Common myeloid progenitor, CD34-positive (primary cell): ENCODE results near the gene ATP6V0E1.

Source experiments
- CTCF ChIA-PET: fragments of 350-600 bp; sonication (Branson Sonifier 250); formaldehyde crosslinking; loops from one replicate; lab custom pipeline; 2021; ENCODE audit warnings: antibody characterized with exemption; lab: Charles Lee
- POLR2A ChIA-PET: fragments of 350-600 bp; sonication (Branson Sonifier 250); formaldehyde crosslinking; loops from one replicate; lab custom pipeline; 2021; ENCODE audit warnings: antibody characterized with exemption; lab: Charles Lee
- DNase-seq, 3 donors: peaks; one replicate each; pipeline versions ENCODE4 v3.0.0 to v3.0.0-alpha.2; 2013
- H3K27ac ChIP-seq, 2 experiments: 1 replicate in 1 of 2; 2 replicates in 1 of 2; pipeline ENCODE4 v1.7.0; 2013; ENCODE audit warnings: inconsistent platforms in 2 of 2, low read length in 2 of 2, mild to moderate bottlenecking in 2 of 2, low read depth in 1 of 2, moderate library complexity in 1 of 2; ENCODE audit not compliant: severe bottlenecking in 2 of 2, insufficient read depth in 1 of 2, poor library complexity in 1 of 2
- H3K27me3 ChIP-seq, 5 experiments: replicated peaks in 2 of 5; 1 replicate in 3 of 5; 2 replicates in 2 of 5; pipeline versions ENCODE4 v1.6.1 to v1.7.0; 2013; ENCODE audit warnings: low read length in 4 of 5, mild to moderate bottlenecking in 2 of 5, moderate library complexity in 2 of 5, inconsistent platforms in 1 of 5; ENCODE audit not compliant: insufficient read depth in 5 of 5, control insufficient read depth in 4 of 5
- H3K36me3 ChIP-seq, 4 experiments: 1 replicate in 2 of 4; 2 replicates in 2 of 4; pipeline versions ENCODE4 v1.6.1 to v1.7.0; 2013; ENCODE audit warnings: low read length in 3 of 4, control low read depth in 1 of 4, mild to moderate bottlenecking in 1 of 4; ENCODE audit not compliant: control insufficient read depth in 4 of 4, insufficient read depth in 4 of 4
- H3K4me1 ChIP-seq, 4 experiments: 1 replicate in 3 of 4; 2 replicates in 1 of 4; pipeline versions ENCODE4 v1.6.1 to v1.7.1; 2013; ENCODE audit warnings: low read length in 3 of 4, mild to moderate bottlenecking in 3 of 4, control low read depth in 1 of 4, inconsistent platforms in 1 of 4, moderate library complexity in 1 of 4; ENCODE audit not compliant: control insufficient read depth in 4 of 4, insufficient read depth in 4 of 4; ENCODE audit errors: control extremely low read depth in 1 of 4
- H3K4me3 ChIP-seq, 7 experiments: 1 replicate in 4 of 7; 2 replicates in 3 of 7; pipeline versions ENCODE4 v1.5.1 to v1.7.0; 2013; ENCODE audit warnings: mild to moderate bottlenecking in 7 of 7, low read length in 6 of 7, moderate library complexity in 6 of 7, inconsistent platforms in 2 of 7, low read depth in 2 of 7, control low read depth in 1 of 7; ENCODE audit not compliant: insufficient read depth in 4 of 7, control insufficient read depth in 1 of 7; ENCODE audit errors: extremely low read depth in 1 of 7
- H3K9me3 ChIP-seq, 5 experiments: 1 replicate in 4 of 5; 2 replicates in 1 of 5; pipeline versions ENCODE4 v1.6.1 to v1.7.1; 2013; ENCODE audit warnings: low read length in 4 of 5, mild to moderate bottlenecking in 2 of 5, inconsistent platforms in 1 of 5, low read depth in 1 of 5, moderate library complexity in 1 of 5; ENCODE audit not compliant: control insufficient read depth in 4 of 5, insufficient read depth in 2 of 5; ENCODE audit errors: control extremely low read depth in 1 of 5
- WGBS: methylation state at CpG from one replicate; pipeline ENCODE4 v1.1.5; 2013; ENCODE audit not compliant: insufficient coverage; 5-methylcytosine and 5-hydroxymethylcytosine counted together

The ATP6V0E1 gene

GRCh38 chr5:173035904-173036707 lies 52.5 kb downstream of the ATP6V0E1 start:
- WGBS = 89% methylated on average over 11 of the region's 24 CpGs

GRCh38 chr5:173039188-173039587 lies 55.6 kb downstream of the ATP6V0E1 start:
- peaks cover 8 to 41% (median 26%) of the 10 kb centered on the region in 4 experiments for H3K4me1 ChIP-seq
- no peak overlapping the region for H3K27ac ChIP-seq
- no peak overlapping the region for H3K4me3 ChIP-seq
- ChIA-PET POLR2A (interaction anchor here (0.6 kb wide), 1 partner anchor 879 kb away, joined by 3 read pairs; no protein-coding TSS in a partner anchor), CTCF (interaction anchor here (0.9 to 2.1 kb wide), 6 partner anchors 9 to 545 kb away, joined by 3 to 9 read pairs (median 5); partner anchors contain the start of gene RPL26L1)
- no peaks in the 10 kb centered on the region for H3K27me3 ChIP-seq
- 100% methylated on average over 2 of the region's 3 CpGs for WGBS
- peaks cover 0 to 3% (median 0%) of the 10 kb centered on the region in 5 experiments for H3K9me3 ChIP-seq
- no peak for DNase-seq
- H3K36me3 ChIP-seq = peaks cover 0 to 15% (median 0%) of the 10 kb centered on the region in 4 experiments

More at GRCh38 chr5:173035904-173036707, 52.5 kb downstream of the ATP6V0E1 start:
- H3K27ac ChIP-seq = peak overlapping the region; percentile 72 to 82
- H3K4me3 ChIP-seq = peak overlapping the region in 4 of 7 experiments; percentile 54 to 72 (median 64)
- ChIA-PET POLR2A (interaction anchor here (1.2 to 1.5 kb wide), 2 partner anchors 21 to 76 kb away, joined by 3 to 8 read pairs; no protein-coding TSS in a partner anchor), CTCF (interaction anchor here (0.8 to 1.5 kb wide), 10 partner anchors 9 to 73 kb away, joined by 3 to 5 read pairs (median 3); no protein-coding TSS in a partner anchor)
- H3K27me3 ChIP-seq = no peaks in the 10 kb centered on the region
- H3K4me1 ChIP-seq = peaks cover 8 to 51% (median 29%) of the 10 kb centered on the region in 4 experiments
- peaks cover 0 to 3% (median 0%) of the 10 kb centered on the region in 5 experiments for H3K9me3 ChIP-seq
- H3K36me3 ChIP-seq = peaks cover 0 to 20% (median 0%) of the 10 kb centered on the region in 4 experiments
- peak in 2 of 3 donors; percentile 32 to 37 for DNase-seq

GRCh38 chr5:173039964-173040363 lies 56.4 kb downstream of the ATP6V0E1 start:
- POLR2A ChIA-PET = no interaction called here

GRCh38 chr5:173041881-173042762 lies 58.6 kb downstream of the ATP6V0E1 start:
- H3K9me3 ChIP-seq = peaks cover 0 to 3% (median 0%) of the 10 kb centered on the region in 5 experiments
- CTCF ChIA-PET = interaction anchor here (0.8 to 2.2 kb wide), 10 partner anchors 9 to 95 kb away, joined by 3 to 6 read pairs (median 3); partner anchors contain the start of gene ATP6V0E1
- no peaks in the 10 kb centered on the region for H3K36me3 ChIP-seq
- 100% methylated on average over 6 of the region's 7 CpGs for WGBS
- H3K4me1 ChIP-seq = peaks cover 0 to 13% (median 3%) of the 10 kb centered on the region in 4 experiments
- POLR2A ChIA-PET = no interaction called here
- no peak overlapping the region for H3K27ac ChIP-seq
- no peaks in the 10 kb centered on the region for H3K27me3 ChIP-seq
- DNase-seq = no peak
- H3K4me3 ChIP-seq = no peak overlapping the region

More at GRCh38 chr5:173039964-173040363, 56.4 kb downstream of the ATP6V0E1 start:
- H3K9me3 ChIP-seq = peaks cover 0 to 3% (median 0%) of the 10 kb centered on the region in 5 experiments
- H3K27me3 ChIP-seq = no peaks in the 10 kb centered on the region
- peaks cover 8 to 34% (median 20%) of the 10 kb centered on the region in 4 experiments for H3K4me1 ChIP-seq
- no peak overlapping the region for H3K4me3 ChIP-seq
- WGBS = 100% methylated on average over 5 of the region's 5 CpGs
- H3K27ac ChIP-seq = no peak overlapping the region
- H3K36me3 ChIP-seq = peaks cover 0 to 8% (median 0%) of the 10 kb centered on the region in 4 experiments
- no peak for DNase-seq
- CTCF ChIA-PET = interaction anchor here (0.9 to 2.1 kb wide), 5 partner anchors 10 to 546 kb away, joined by 3 to 9 read pairs (median 3); partner anchors contain the start of gene RPL26L1

- Histone ChIP-seq H3K9me3 (peaks cover 0 to 3% (median 0%) of the 10 kb centered on the region in 5 experiments), H3K27ac (no peak overlapping the region), H3K36me3 (no peaks in the 10 kb centered on the region), H3K4me1 (peaks cover 0 to 8% (median 3%) of the 10 kb centered on the region in 4 experiments), H3K27me3 (no peaks in the 10 kb centered on the region), H3K4me3 (no peak overlapping the region)
- ChIA-PET POLR2A (no interaction called here), CTCF (interaction anchor here (0.8 to 2.2 kb wide), 9 partner anchors 10 to 96 kb away, joined by 3 to 6 read pairs (median 3); partner anchors contain the start of gene ATP6V0E1)
- no peak for DNase-seq
- 89% methylated on average over 2 of the region's 3 CpGs for WGBS
Observed at GRCh38 chr5:173042763-173043107, 59.2 kb downstream of the ATP6V0E1 start.

- no peaks in the 10 kb centered on the region for H3K4me1 ChIP-seq
- H3K9me3 ChIP-seq = peaks cover 0 to 2% (median 0%) of the 10 kb centered on the region in 5 experiments
- ChIA-PET POLR2A (interaction anchor here (0.7 kb wide), 1 partner anchor 30 kb away, joined by 3 read pairs; no protein-coding TSS in a partner anchor), CTCF (interaction anchor here (1.5 kb wide), 1 partner anchor 10 kb away, joined by 3 read pairs; no protein-coding TSS in a partner anchor)
- no peaks in the 10 kb centered on the region for H3K36me3 ChIP-seq
- WGBS = 99% methylated on average over 7 of the region's 8 CpGs
- no peak overlapping the region for H3K27ac ChIP-seq
- no peaks in the 10 kb centered on the region for H3K27me3 ChIP-seq
- no peak for DNase-seq
- H3K4me3 ChIP-seq = no peak overlapping the region
Observed at GRCh38 chr5:173045474-173045873, 61.9 kb downstream of the ATP6V0E1 start.
